ENCODE results near the gene HID1. TPM values are rescaled to one million over a fixed set of nuclear protein-coding genes. Genes with fewer than 3 reads are reported as not detected.
A peak's percentile ranks its signal among the peaks of the same experiment; 100 is the strongest.

The HID1 gene
- total and polyA plus RNA-seq, 9 of the 15 experiments (the other 6 are each of a cell fraction or from before 2014, with no cell fraction given): 0.14 to 2.1 (median 0.54) TPM; not detected in 2

DNA sequence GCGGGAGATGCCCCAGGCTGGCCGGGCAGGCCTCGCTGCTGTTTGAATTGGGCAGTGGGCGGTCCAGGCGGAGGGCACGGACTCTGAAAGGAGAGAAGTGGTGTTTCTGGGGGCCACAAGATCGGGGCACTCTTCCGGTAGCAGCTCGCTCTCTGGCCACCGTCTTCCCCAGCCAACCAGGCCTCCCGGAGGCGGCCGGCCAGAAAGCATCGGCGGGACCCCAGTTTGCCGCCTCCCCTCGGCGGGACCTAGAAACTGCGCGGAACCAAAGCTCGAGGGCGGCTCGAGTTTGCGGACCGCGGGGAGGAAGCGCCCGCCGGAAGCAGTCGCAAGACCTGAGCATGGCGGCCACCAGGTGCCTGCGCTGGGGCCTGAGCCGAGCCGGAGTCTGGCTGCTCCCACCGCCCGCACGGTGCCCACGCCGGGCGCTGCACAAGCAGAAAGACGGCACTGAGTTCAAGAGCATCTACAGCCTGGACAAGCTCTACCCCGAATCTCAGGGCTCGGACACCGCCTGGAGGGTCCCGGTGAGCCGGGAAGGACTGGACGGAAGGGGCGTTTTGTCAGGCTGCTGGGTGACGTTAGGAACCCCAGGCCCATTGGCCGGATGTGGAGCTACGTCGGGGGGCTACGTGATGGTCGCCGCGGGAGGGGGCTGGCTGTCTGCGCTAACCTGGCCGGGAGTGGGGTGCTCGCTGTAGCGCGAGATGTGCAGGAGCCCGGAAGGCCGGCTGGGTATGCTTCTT lies 40.0 kb upstream of the HID1 start, which contains the start of gene MRPL58 (continued):
- TF ChIP-seq FOS (IDR thresholded peaks at IDR 0.05; ENCODE audit: extremely low read depth, insufficient read length) (no peak), SMAD1 (IDR thresholded peaks at IDR 0.05; ENCODE audit: low read depth, low read length, partially characterized antibody) (peak; percentile 32), MGA (IDR thresholded peaks at IDR 0.05) (0 out of 2 replicates have a peak, but pooled peaks have one; percentile 30), NR3C1 (CRISPR knock-in tag; IDR thresholded peaks at IDR 0.05) (peak; percentile 72; the same call in 1 of the 2 replicates), NR1H2 (CRISPR knock-in tag; IDR thresholded peaks at IDR 0.05) (no peak; the same call in 1 of the 2 replicates), CHCHD3 (CRISPR knock-in tag; IDR thresholded peaks at IDR 0.05) (no peak), HNRNPUL1 (IDR thresholded peaks at IDR 0.05; ENCODE audit: low read length) (no peak), HNRNPH1 (optimal IDR thresholded peaks at IDR 0.05; ENCODE audit: low read depth, low read length) (no peak)
- TF ChIP-seq, protein P1, sequence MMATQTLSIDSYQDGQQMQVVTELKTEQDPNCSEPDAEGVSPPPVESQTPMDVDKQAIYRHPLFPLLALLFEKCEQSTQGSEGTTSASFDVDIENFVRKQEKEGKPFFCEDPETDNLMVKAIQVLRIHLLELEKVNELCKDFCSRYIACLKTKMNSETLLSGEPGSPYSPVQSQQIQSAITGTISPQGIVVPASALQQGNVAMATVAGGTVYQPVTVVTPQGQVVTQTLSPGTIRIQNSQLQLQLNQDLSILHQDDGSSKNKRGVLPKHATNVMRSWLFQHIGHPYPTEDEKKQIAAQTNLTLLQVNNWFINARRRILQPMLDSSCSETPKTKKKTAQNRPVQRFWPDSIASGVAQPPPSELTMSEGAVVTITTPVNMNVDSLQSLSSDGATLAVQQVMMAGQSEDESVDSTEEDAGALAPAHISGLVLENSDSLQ (IDR thresholded peaks at IDR 0.05): no peak
- TF ChIP-seq, protein P2, sequence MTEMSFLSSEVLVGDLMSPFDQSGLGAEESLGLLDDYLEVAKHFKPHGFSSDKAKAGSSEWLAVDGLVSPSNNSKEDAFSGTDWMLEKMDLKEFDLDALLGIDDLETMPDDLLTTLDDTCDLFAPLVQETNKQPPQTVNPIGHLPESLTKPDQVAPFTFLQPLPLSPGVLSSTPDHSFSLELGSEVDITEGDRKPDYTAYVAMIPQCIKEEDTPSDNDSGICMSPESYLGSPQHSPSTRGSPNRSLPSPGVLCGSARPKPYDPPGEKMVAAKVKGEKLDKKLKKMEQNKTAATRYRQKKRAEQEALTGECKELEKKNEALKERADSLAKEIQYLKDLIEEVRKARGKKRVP (CRISPR knock-in tag; IDR thresholded peaks at IDR 0.05): 0 out of 2 replicates have a peak, but pooled peaks have one; percentile 37
- TF ChIP-seq, protein P3, sequence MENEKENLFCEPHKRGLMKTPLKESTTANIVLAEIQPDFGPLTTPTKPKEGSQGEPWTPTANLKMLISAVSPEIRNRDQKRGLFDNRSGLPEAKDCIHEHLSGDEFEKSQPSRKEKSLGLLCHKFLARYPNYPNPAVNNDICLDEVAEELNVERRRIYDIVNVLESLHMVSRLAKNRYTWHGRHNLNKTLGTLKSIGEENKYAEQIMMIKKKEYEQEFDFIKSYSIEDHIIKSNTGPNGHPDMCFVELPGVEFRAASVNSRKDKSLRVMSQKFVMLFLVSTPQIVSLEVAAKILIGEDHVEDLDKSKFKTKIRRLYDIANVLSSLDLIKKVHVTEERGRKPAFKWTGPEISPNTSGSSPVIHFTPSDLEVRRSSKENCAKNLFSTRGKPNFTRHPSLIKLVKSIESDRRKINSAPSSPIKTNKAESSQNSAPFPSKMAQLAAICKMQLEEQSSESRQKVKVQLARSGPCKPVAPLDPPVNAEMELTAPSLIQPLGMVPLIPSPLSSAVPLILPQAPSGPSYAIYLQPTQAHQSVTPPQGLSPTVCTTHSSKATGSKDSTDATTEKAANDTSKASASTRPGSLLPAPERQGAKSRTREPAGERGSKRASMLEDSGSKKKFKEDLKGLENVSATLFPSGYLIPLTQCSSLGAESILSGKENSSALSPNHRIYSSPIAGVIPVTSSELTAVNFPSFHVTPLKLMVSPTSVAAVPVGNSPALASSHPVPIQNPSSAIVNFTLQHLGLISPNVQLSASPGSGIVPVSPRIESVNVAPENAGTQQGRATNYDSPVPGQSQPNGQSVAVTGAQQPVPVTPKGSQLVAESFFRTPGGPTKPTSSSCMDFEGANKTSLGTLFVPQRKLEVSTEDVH (IDR thresholded peaks at IDR 0.05; ENCODE audit: low read depth, partially characterized antibody): peak; percentile 71
